Loucy (cell line): Measurements from ENCODE around the gene WNK1.

ENCODE experiments used
- CTCF ChIP-seq: fragments of 200-600 bp; sonication (generic); conservative IDR thresholded peaks from 2 replicates; pipeline ENCODE4 v1.5.1; 2014; ENCODE audit warnings: mild to moderate bottlenecking, antibody characterized with exemption, low read length
- EZH2phosphoT487 ChIP-seq: fragments of 200-600 bp; IDR thresholded peaks from 2 replicates; pipeline ENCODE4 v1.6.1; 2018; ENCODE audit warnings: antibody characterized with exemption, mild to moderate bottlenecking, moderate library complexity, borderline replicate concordance

GRCh38 chr12:780750-781379, 28.5 kb downstream of the WNK1 start:
- TF ChIP-seq CTCF = no peak
- TF ChIP-seq EZH2phosphoT487 = no peak
